Right ventricle myocardium inferior (tissue), 1 donor: ENCODE data around the gene ADAM22. TPM values are rescaled to one million over a fixed set of nuclear protein-coding genes. Genes with fewer than 3 reads are reported as not detected.
"Not testable (repeated sequence)": the region's sequence is repeated elsewhere in the genome, so short reads cannot be mapped to it uniquely, and the experiment has no call there.

Experiments used
- ATAC-seq: fragments of 200-7000 bp; cut with Tn5 transposase; one replicate; pipeline ENCODE4 v1.9.1; 2020; ENCODE audit warnings: mild to moderate bottlenecking, moderate library complexity
- DNase-seq: peaks from one replicate; pipeline ENCODE4 v3.0.0; 2021; ENCODE audit errors: missing footprints
- intact Hi-C: fragments of 100-400 bp; cut with DNase I; formaldehyde crosslinking; loops from one replicate; pipeline ENCODE4 v1.11.0; 2022
- long read RNA-seq: library from polyadenylated mRNA; unstranded; transcript quantifications from one replicate; pipeline ENCODE4 v2.0.0, GENCODE V29; 2021
- total RNA-seq: library from RNA; stranded (reverse); fragmentation: NEBNext Ultra II Directional; extraction: Animal tissue kit (Norgen Biotek cat#: 25700); gene quantifications from one replicate; pipeline ENCODE4 v1.2.1, GENCODE V29; 2021
- donor health status: DM: no; HTN: yes; CAD: no; lungs with severe emphysema.

The ADAM22 gene
- 1.2 TPM for total RNA-seq
- long read RNA-seq: 0 reads

DNA sequence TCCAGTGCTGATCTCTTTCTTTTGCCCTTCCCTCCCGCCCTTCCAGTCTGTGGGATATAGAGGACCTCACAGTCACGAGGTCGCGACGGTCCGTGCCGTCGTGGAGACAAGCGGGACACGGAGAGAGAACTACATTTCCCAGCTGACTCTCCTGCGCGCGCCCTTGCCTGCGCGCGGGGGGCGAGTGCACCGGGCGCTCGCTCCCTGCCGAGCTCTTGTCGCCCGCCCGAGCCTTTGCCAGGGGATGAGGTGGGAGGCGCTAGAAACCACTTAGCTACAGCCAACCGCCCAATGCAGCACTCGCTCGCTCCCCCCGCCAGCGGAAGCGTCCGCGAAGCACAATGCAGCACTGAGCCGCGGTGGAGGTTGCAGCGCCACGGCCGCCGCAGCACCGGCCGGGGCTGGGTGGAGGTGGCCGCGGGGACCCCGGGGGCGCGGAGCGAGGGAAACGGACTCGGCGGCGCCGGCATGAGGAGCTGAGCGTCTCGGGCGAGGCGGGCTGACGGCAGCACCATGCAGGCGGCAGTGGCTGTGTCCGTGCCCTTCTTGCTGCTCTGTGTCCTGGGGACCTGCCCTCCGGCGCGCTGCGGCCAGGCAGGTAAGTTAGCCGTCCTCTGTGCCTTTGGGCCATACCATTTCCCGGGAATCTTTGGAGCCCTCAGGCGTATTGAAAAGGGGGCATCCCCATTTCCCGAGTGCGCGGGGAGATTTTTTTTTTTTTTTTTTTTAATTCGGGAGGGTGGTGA is at the start of gene ADAM22:
Gene ADAM22 (plus strand): TSS at position 299 of the 746 bp plus-strand sequence. CDS start 215 bp downstream, at position 514.
- intact Hi-C loops: no loop called here
- ATAC-seq (peak; percentile 98), DNase-seq (peak; percentile 94)

GRCh38 chr7:87885018-87885417 is 49.0 kb upstream of the ADAM22 start:
- no peak for ATAC-seq
- no peak for DNase-seq
- intact Hi-C loops: loop anchor here (5.0 kb wide), 1 partner anchor 88 kb away; no protein-coding TSS in a partner anchor

DNA sequence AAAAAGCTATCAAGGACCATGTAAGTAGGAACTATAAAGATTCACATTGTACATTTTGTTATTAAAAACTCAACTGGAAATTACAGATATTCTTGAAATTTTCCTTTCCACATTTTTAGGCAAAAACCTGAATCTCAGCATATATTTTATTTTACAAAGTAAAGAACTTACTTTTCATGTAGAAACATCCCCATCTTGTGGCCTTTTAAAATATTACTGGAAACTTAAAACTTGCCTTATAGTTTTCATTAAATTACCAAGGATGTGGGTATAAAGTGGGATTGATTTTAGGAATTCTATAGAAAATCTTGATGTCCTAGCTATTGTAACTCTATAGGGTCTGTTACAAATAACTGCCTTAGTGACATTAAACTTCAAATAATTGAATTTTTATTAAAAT is 47.2 kb upstream of the ADAM22 start:
- intact Hi-C loops: loop anchor here (2.0 to 5.0 kb wide), 2 partner anchors 90 to 380 kb away; no protein-coding TSS in a partner anchor
- DNase-seq (no peak), ATAC-seq (no peak)

DNA sequence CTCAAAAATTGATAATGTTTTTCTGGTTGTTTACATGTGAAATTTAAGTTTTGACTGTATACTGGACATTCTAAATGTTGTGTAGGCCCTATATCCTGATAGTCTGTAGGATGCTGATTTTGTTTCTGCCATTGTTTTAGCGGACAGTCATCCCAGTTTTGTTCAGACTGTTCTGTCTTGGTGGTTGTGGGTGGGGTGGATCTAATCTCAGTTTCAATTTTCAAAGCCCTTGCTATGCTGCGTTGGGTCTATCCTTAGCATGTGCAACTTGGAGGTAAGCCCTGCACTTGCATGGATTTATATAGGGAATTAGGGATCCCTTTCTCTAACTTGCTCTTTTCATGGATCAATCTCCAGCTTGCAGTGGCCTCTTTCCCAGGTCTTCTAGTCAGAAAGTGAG is 38.7 kb upstream of the ADAM22 start:
- intact Hi-C loops: no loop called here
- DNase-seq: no peak
- no peak for ATAC-seq

GRCh38 chr7:87899255-87899654 is 34.8 kb upstream of the ADAM22 start:
- DNase-seq (no peak), ATAC-seq (no peak)
- intact Hi-C loops: no loop called here

GRCh38 chr7:87907136-87907906 is 26.7 kb upstream of the ADAM22 start:
- intact Hi-C loops, ATAC-seq, DNase-seq: not testable (repeated sequence)

DNA sequence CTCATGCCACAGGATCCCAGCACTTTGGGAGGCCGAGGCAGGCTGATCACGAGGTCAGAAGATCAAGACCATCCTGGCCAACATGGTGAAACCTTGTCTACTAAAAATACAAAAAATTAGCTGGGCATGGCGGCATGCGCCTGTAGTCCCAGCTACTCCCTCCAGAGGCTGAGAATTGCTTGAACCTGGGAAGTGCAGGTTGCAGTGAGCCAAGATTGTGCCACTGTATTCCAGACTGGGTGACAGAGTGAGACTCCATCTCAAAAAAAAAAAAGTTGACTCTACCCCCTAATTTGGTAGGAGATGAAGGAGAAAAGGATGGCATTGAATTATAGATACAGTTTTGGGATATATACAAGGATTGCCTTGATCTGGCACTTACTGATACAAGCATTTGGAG is 25.2 kb upstream of the ADAM22 start:
- intact Hi-C loops, ATAC-seq, DNase-seq: not testable (repeated sequence)

DNA sequence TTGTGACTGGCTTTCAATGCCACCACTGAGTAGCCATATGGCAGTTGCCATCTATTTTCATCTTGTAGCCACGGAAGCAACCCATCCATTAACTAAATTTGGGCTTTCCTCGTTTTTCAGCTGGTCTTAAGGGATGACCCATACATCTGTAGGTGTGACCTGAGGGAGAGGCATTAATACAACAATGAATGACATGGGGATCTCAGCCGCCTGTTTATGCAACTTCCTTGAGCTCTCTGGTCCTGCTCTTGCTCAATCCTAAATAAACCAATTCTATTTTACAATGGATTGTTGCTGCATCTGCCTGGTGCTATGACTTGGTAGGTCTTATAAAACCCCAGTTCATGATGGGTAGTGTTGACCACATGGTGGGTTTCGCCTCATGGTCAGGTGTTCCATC is 21.9 kb upstream of the ADAM22 start:
- intact Hi-C loops: no loop called here
- DNase-seq (no peak), ATAC-seq (no peak)

GRCh38 chr7:87918740-87919139 is 15.3 kb upstream of the ADAM22 start:
- no peak for DNase-seq
- ATAC-seq: no peak

GRCh38 chr7:87919875-87920274 is 14.2 kb upstream of the ADAM22 start:
- intact Hi-C loops: no loop called here
- DNase-seq: no peak
- no peak for ATAC-seq

More at GRCh38 chr7:87918740-87919139, 15.3 kb upstream of the ADAM22 start:
- intact Hi-C loops: no loop called here

- intact Hi-C loops: no loop called here
- ATAC-seq (no peak), DNase-seq (no peak)
These were observed 13.5 kb upstream of the ADAM22 start for GRCh38 chr7:87920578-87920977.

GRCh38 chr7:87922759-87923395 is 11.2 kb upstream of the ADAM22 start:
- DNase-seq, intact Hi-C loops, ATAC-seq: not testable (repeated sequence)

GRCh38 chr7:87926581-87927461 is 7.2 kb upstream of the ADAM22 start:
- DNase-seq (no peak), ATAC-seq (no peak)
- intact Hi-C loops: no loop called here

DNA sequence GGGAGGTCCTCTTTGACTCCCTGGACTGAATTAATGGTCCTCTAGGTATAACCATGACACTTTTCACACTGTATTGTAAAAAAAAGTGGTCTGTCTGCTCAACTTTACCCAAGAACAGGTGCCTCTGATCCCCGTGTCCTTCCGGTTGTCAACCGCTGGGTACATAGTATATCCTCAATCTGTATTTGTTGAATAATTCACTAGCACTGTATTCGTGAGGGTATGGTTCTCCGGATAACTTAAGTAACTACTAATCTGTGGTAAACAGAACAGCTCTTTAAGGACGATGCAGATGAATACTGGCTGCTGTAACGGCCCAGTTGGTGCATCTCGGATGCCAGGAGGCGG is 472 bp upstream of the ADAM22 start:
- intact Hi-C loops: no loop called here
- no peak for ATAC-seq
- DNase-seq: no peak

GRCh38 chr7:87934699-87935383 is 790 bp downstream of the ADAM22 start:
- ATAC-seq: no peak
- intact Hi-C loops: no loop called here
- DNase-seq: no peak

GRCh38 chr7:87935384-87935706 is 1.3 kb downstream of the ADAM22 start:
- intact Hi-C loops: no loop called here
- ATAC-seq (no peak), DNase-seq (no peak)

DNA sequence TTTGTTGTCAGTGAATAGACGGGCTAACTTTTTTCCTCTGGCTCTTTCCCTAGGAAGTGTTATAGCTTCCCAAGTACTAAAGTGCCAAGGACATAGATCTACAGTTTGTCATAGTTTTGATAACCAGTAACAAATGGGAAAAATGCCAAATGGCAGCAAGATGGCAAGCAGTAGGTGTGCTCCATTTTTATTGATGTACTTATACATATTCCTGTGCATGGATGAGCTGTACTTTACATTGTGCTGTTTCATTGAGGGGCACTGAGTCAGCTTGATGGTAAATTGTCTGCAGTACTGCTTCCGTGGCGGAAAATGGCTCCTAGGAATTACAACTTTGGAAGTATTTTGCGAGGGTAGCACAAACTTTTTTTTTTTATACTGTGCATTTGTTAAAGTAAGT is 7.1 kb downstream of the ADAM22 start:
- DNase-seq (no peak), ATAC-seq (no peak)
- intact Hi-C loops: no loop called here

GRCh38 chr7:87944547-87944946 is 10.5 kb downstream of the ADAM22 start:
- no peak for DNase-seq
- no peak for ATAC-seq
- intact Hi-C loops: no loop called here
